Activated CD4-positive, alpha-beta T cell treated with anti-CD3 and anti-CD28 coated beads, Interleukin-2, Interleukin-4, amounts not matched to agents 100 ng/mL and 50 ng/mL, durations not matched to agents 16 hours and 8 hours (primary cell): ENCODE results near the gene CGA.

Experiments
- DNase-seq: peaks from one replicate; pipeline ENCODE4 v3.0.0-alpha.2; 2020; ENCODE audit warnings: low spot score

CGA gene

DNA sequence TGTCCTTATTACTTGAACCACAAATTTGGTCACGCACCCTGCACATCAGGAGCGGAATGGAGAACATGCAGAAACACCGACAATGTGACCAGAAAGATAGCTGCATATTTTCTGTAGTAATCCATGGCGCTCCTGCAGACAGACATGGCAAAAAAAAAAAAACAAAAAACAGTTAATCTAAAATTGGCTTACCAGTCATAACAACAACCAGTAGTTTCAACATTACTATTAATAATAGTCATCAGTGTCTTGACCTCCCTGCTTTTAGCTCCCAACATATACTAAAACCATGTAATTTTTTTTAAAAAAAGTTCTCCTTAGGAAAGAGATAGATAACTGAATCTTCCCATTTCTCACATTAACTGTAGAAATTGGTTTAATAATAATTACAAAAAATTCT, 6.8 kb downstream of the CGA start:
- no peak for DNase-seq

DNA sequence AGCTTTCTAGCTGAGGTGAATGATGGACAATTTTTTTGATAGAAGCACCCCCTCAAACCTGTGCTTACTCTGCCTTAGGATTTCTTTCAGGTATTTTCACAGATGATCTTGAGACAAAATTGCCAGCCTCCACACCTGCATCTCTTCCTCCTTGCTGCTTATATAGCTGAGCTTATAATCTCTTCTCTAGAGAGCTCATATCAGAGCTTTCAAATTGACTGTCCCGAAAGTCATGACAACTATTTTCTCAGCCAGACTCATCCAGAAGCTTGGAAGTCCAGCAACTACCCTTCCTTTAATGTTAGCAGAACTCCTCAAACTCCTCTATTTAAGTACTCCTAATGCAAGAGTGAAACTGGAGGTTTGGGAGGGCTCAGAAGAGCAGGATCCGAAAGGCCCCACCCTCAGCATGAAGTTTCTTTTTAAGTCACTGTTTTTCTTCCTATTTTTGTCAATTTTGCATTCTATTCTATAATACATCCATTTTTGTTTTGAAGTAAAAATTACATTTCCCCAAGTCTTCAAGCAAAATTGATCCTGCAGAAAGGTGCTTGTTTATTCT, 12.7 kb downstream of the CGA start:
- DNase-seq: no peak

DNA sequence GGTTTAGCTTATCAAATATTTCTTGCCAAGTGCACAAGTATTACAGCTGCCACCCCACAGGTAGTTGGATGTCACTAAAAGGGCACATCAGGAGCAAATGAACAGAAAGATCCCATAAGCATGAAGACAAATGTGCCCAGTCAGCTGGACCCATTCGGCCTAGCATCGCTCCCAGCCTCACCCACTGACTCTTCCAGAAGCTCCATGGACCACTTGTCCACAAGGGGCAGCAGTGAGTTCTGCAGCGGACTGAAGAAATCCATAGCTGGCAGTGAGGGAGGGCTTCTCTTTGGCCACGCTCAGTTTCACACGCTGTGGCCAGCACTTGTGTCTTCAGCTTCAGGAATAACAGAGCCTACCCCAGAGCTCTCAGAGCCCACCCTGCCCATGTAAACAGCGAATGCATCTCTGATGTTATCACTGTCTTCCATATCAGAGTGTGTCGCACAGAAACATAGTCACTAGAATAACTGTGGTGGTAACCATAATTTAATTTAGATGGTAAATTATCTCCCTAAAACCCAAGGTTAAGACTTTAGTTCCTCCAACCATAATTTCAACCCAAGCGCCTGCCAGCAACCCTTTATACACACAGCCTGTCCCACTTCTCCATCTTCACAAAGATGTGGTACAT, 15.8 kb downstream of the CGA start:
- DNase-seq: peak; percentile 64

DNA sequence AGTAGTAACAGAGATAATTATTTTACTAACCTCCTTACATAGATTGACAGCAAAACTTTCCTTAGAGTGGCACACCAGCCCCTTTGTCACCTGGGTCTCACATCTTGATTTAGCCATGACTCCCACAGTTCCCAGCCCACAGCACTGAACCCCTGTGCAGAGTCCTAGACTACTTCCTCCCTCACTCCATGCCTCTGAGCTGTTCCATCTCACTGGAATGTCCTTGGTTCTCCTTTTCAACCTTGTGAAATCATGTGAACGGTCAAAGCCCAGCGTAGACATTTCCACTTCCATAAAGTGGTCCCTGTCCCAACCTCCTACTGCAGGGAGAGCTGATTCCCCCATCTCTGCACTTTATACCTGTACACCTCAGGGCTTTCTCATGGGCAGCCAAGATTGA, 19.7 kb downstream of the CGA start:
- DNase-seq: no peak

DNA sequence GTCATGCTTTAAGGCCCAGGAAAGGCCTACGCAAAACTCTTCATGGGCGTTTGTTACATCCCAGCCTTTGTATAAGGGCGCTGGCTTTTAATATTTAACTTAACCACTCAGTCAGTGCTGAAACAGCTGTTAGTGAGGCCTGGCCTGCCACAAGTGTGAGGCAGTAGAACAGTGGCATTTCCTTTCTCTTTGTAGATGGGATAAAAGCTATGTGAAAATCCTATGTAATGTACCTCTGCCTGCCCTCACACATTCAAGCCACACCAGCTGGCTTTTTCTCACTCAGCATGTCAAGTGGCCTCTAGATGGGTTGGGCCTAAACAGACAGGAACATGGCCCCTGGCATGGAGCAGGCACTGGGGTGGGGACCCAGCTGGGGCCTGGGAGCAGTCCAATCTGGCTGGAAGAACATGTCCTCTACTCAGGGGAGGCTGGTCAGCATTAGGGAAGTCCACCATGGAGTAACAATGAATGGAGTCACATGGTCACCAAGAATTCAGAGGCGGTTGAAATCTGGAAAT, 20.7 kb downstream of the CGA start:
- no peak for DNase-seq

DNA sequence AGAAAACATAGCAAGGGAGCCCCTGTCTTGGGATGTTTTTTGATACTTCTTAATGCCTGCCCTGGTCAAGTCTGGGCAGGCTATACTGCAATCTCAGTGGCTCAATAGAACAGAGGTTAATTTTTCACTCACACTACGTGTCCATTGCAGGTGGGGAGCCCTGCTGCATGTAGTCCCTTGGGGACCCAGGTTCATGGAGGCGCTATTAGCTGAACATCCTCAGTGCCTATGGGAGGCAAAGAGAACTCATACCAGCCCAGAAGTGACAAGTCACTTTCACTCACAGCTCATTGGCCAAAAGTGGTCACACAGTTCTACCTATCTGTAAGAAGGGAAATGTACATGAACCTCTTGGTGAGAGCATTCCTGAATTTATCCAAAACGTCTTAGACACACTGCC, 23.2 kb downstream of the CGA start:
- no peak for DNase-seq

DNA sequence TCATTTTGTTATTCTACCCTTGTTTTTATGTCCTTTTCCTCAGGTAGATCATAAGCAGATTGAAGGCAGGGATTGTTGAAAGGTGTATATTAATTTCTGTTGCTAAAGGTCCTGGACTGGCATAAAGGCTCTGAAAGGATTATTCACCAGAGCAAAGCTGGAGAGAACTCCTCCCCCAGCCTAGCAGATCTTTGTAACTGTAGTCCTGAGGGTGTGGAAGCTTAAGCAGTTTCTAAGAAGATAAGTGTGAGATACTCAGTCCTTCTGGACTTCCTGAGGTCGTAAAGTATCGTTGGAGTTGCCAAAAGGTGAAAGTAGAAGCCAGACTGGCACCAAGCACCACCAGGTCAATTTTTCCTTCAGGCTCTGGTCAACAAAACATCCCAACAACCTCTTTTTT, 24.2 kb downstream of the CGA start:
- no peak for DNase-seq

DNA sequence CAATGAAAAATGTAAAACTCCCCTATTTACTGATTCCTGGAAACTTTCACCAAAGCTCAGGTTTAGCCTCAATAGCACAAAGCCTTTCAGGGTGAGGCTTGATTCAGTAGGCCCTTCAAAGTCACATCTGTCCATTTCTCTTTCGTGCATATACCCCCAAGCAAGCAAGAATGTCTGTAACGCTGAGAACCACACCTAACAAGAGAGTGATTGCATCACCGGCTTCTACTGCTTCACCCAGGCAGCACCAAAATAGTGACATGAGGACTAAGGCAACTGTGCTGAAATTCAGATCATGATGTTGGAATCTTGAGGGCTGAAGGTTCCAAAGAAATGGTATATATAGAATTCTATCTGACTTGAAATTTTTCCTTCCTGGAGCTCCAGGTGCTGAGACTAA, 26.1 kb downstream of the CGA start:
- DNase-seq: no peak

DNA sequence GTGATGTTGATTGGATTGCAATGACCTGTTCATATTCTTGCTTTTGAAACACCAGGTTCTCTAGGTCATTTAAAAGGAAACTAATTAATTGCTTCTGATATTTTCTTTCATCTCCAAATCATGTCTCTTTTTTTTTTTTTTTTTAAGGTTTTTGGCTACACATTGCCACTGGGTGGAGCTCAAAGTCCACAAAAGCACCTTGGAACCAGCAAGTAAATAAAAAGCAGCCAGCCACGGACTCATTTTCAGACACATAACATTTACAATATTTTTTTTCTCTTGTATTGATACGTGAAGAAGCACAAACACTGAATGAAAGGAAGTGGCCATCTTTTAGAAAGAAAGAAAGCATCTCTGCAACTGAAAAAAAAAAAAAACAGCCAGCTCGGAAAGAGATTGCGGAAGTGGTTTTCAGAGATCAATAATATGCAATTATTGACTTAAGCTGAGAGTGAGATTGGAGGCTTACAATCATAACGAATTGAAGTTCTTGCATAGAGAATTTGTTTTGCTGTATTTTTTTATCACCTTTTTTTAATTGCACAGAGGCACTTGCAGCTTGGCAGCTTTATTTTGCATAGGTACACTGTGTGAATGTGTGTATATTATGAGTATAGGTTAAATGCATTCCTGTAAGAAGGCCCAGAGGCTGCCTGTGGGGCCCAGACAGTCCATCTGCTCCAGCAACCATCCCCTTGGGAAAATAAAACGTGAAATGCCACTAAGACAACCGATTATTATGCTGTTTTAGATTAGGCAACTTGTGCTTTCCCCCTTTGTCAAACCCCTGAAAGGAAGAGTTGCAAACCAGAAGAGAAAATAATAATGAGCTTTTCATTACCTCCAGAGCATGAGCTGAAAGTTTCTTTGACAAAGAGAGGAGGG, 28.2 kb downstream of the CGA start:
- peak; percentile 49 for DNase-seq

DNA sequence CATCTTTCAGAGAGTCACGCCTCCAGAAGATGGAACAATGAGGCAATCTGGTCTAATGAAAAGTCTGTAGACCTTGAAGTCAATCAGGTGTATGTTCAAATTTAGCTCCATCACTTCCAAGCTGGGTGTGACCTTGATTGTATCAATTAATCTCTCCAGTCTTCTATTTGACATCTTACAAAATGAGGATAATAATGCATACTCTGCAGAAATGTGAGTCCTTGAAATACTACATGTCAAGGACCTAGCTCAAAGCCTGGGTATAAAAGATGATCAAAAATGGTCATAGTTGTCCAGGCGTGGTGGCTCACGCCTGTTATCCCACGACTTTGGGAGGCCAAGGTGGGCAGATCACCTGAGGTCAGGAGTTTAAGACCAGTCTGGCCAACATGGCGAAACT, 29.8 kb downstream of the CGA start:
- no peak for DNase-seq

DNA sequence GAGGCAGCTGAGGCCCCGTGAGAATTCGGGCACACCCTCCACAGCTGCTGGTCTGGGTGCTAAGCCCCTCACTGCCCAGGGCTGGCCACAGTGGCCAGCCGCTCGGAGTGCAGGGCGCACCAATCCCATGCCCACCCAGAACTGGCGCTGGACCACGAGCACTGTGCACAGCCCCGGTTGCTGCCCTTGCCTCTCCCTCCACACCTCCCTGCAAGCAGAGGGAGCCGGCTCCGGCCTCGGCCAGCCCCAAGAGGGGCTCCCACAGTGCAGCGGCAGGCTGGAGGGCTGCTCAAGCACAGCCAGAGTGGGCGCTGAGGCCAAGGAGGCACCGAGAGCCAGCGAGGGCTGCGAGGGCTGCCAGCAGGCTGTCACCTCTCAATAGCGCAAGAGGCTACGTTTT, 35.0 kb downstream of the CGA start:
- DNase-seq: no peak

DNA sequence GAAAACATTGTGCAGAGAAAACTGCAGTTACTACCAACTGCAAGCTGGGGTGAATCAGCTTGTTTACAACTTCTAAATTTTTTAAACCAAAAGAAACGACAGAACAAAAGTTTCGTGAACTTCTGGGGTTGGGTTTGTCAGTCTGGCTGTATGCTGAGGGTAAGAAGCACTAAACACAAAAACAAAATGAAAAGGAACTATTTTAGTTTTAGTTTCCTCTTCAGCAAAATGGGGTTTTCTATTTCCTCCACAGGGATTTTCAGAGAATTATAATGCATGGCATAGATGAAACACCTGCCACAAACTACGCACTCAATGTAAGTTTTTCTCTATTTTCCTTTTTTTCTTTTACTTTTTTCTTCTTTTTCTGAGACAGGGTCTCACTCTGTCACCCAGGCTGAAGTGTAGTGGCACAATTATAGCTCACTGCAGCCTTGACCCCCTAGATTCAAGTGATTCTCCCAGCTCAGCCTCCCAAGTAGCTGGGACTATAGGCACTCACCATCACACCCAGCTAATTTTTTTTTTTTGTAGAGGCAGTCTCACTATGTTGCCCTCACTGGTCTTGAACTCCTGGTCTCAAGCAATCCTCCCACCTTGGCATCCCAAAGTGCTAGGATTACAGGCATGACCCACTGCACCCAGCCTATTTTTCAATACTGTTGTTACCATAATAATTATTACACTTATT, 40.6 kb downstream of the CGA start:
- no peak for DNase-seq

DNA sequence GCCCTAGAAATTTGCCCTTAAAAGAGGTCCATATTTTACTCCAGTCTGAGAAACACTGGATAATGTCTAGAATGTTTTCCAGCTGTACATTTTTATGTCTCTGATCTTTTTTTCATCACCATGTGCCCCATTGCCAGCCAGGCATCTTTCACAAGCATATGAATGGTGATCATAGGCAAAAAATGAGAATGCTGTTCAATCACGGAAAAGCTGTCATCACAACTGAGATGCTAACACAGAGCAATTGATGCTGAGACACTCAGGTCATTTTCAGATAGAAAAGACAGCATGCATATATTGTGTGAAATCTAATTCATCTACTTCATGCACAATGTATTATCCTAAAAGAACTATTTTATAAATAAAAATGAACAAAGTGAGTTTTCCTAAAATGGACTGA, 41.6 kb downstream of the CGA start:
- no peak for DNase-seq

DNA sequence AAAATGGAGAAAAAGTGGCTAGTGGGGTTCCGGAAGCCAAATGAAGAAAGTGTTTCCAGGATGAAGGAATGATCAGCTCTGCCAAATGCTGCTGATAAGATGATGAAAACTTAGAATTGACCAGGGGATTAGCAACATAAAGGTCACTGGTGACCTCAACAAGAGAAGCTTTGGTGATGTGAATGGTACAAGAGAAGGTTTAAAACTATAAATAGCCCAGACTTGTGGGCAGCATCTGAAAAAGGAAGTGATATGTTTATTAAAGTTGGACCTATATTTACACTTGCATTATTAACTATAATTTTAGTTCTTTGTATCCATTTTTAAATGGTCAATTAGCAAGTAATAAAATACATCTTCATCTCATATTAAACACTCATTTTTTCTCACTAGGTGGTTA, 45.1 kb downstream of the CGA start:
- DNase-seq: no peak

DNA sequence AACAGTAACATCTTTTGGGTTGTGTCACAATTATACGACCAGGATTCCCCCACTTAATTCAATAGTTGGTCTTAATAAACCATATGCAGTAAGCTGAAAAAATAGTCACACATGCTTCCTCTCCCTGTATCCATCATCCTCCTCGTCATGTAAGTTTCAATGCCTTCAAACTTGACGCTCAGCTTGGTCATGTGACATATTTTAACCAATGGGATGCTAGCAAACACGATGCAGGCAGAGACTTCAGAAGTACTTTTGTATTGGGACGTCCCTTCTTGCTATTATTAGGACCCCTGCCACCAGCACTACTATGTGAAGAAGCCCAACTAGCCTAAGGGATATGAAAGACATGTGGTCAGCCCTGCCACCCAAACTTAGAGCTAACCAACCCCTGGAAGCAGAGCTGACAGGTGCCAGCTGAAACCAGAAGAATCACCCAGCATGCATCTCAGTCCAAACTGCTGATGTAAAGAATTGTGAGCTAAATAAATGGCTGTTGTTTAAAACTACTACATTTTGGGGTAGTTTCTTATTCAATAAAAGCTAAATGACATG, 49.3 kb downstream of the CGA start:
- no peak for DNase-seq

DNA sequence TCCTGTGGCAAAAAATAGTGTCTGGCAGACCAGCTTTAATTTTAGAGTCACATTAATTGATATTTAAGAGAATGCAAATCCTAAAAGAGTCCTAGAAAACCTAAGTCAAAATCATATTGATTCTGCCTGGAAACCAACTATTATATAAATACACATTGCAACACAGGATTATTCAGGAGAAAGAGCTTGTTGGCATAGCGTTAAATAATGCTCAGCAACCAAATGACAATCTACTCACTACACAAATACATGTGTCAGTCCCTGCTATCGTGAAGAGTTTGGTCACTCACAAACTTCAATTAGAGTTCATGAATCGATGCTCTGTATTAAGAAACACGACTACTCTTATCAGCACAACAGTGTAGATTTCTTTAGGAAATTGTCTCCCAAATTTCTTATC, 54.2 kb downstream of the CGA start:
- no peak for DNase-seq
